GM23338 (cell line): ENCODE data around the gene ZNF444.

Experiments used
- CREB1 ChIP-seq: fragments of 250-450 bp; sonication (Bioruptor Pico); IDR thresholded peaks from 2 replicates; pipeline ENCODE4 v1.5.0; 2020; ENCODE audit warnings: low read depth, mild to moderate bottlenecking, moderate library complexity
- CTCF ChIP-seq, 2 experiments: fragments of 200-600 bp in 1 of 2; sonication (generic) in 1 of 2; conservative IDR thresholded peaks; 2 replicates each; pipeline versions ENCODE4 v1.5.1 to v1.6.1; 2016 to 2017; ENCODE audit warnings: antibody characterized with exemption in 2 of 2, low read depth in 2 of 2, mild to moderate bottlenecking in 2 of 2, moderate library complexity in 1 of 2
- ETS1 ChIP-seq: IDR thresholded peaks from 2 replicates; pipeline ENCODE4 v1.6.1; 2016; ENCODE audit warnings: antibody characterized with exemption
- EZH2 ChIP-seq: fragments of 200-600 bp; sonication (generic); IDR thresholded peaks from one replicate; pipeline ENCODE4 v1.8.0; 2017; ENCODE audit warnings: antibody characterized with exemption, mild to moderate bottlenecking, low read depth; ENCODE audit not compliant: unreplicated experiment
- EZH2phosphoT487 ChIP-seq: fragments of 200-600 bp; sonication (generic); IDR thresholded peaks from one replicate; pipeline ENCODE4 v1.8.1; 2018; ENCODE audit warnings: antibody characterized with exemption; ENCODE audit not compliant: unreplicated experiment
- JUNB ChIP-seq: IDR thresholded peaks from one replicate; pipeline ENCODE4 v1.6.1; 2016; ENCODE audit warnings: antibody characterized with exemption; ENCODE audit not compliant: unreplicated experiment
- NANOG ChIP-seq: IDR thresholded peaks from 2 replicates; pipeline ENCODE4 v1.6.1; 2016; ENCODE audit warnings: antibody characterized with exemption, borderline replicate concordance
- POLR2AphosphoS5 ChIP-seq: IDR thresholded peaks from 2 replicates; pipeline ENCODE4 v1.6.1; 2016; ENCODE audit warnings: antibody characterized with exemption, low read depth
- REST ChIP-seq: IDR thresholded peaks from one replicate; pipeline ENCODE4 v1.6.1; 2018; ENCODE audit warnings: antibody characterized with exemption; ENCODE audit not compliant: unreplicated experiment
- STAT1 ChIP-seq: IDR thresholded peaks from one replicate; pipeline ENCODE4 v1.6.1; 2016; ENCODE audit warnings: antibody characterized with exemption; ENCODE audit not compliant: unreplicated experiment
- ZNF114 ChIP-seq: fragments of 250-450 bp; sonication (Bioruptor Pico); IDR thresholded peaks from 2 replicates; pipeline ENCODE4 v1.5.0; 2020; ENCODE audit warnings: mild to moderate bottlenecking, moderate library complexity
- ZNF331 ChIP-seq: fragments of 250-450 bp; sonication (Bioruptor Pico); IDR thresholded peaks from 2 replicates; pipeline ENCODE4 v1.5.0; 2020; ENCODE audit warnings: low read depth, mild to moderate bottlenecking, moderate library complexity

- TF ChIP-seq CTCF (conservative IDR thresholded peaks at IDR 0.05; ENCODE audit: low read depth in 2 of 2), result no peak
- TF ChIP-seq NANOG, result no peak
- peak; percentile 74; the same call in 1 of the 2 replicates for TF ChIP-seq ZNF114
- no peak for TF ChIP-seq EZH2
- peak; percentile 99 for TF ChIP-seq ETS1
- TF ChIP-seq EZH2phosphoT487, result no peak
- no peak for TF ChIP-seq JUNB
- TF ChIP-seq REST, result no peak
- TF ChIP-seq POLR2AphosphoS5, result peak; percentile 55
- peak; percentile 92 for TF ChIP-seq CREB1 (CRISPR knock-in tag)
- TF ChIP-seq ZNF331 (CRISPR knock-in tag), result no peak
- TF ChIP-seq STAT1, result no peak
These were observed at the start of gene ZNF444 for GRCh38 chr19:56140583-56141416.
